MM.1S (cell line): ENCODE measurements around the gene MIA2.

Source experiments
- DNase-seq: peaks from one replicate; pipeline ENCODE4 v3.0.0-alpha.2; 2015
- H2AFZ ChIP-seq: fragments of 300-600 bp; sonication (generic); 2 replicates; pipeline ENCODE4 v1.6.0; 2016; ENCODE audit warnings: antibody characterized with exemption, low read length
- H3F3A ChIP-seq: fragments of 300-600 bp; sonication (generic); 2 replicates; pipeline ENCODE4 v1.6.1; 2016; ENCODE audit warnings: mild to moderate bottlenecking, antibody characterized with exemption, low read length, moderate library complexity, mixed read lengths; ENCODE audit not compliant: insufficient read depth
- H3K27ac ChIP-seq: fragments of 300-600 bp; sonication (generic); 2 replicates; pipeline ENCODE4 v1.5.1; 2016; ENCODE audit warnings: mild to moderate bottlenecking, low read length
- H3K27me3 ChIP-seq: fragments of 300-600 bp; sonication (generic); replicated peaks from 2 replicates; pipeline ENCODE4 v1.6.0; 2016; ENCODE audit warnings: low read length; ENCODE audit not compliant: insufficient read depth
- H3K36me3 ChIP-seq: fragments of 300-600 bp; sonication (generic); replicated peaks from 2 replicates; pipeline ENCODE4 v1.6.1; 2016; ENCODE audit warnings: mild to moderate bottlenecking, low read length, mixed read lengths; ENCODE audit not compliant: insufficient read depth
- H3K4me1 ChIP-seq: fragments of 300-600 bp; sonication (generic); 2 replicates; pipeline ENCODE4 v1.6.1; 2016; ENCODE audit warnings: low read length, mixed read lengths
- H3K4me2 ChIP-seq: fragments of 300-600 bp; sonication (generic); 2 replicates; pipeline ENCODE4 v1.6.0; 2016; ENCODE audit warnings: low read depth, low read length
- H3K4me3 ChIP-seq: fragments of 300-600 bp; sonication (generic); 2 replicates; pipeline ENCODE4 v1.5.1; 2016; ENCODE audit warnings: low read length, mixed read lengths
- H3K79me2 ChIP-seq: fragments of 300-600 bp; sonication (generic); 2 replicates; pipeline ENCODE4 v1.6.1; 2016; ENCODE audit warnings: mixed run types, low read length, mixed read lengths
- H3K9ac ChIP-seq: fragments of 300-600 bp; sonication (generic); 2 replicates; pipeline ENCODE4 v1.6.1; 2016; ENCODE audit warnings: low read length, mixed read lengths
- H3K9me2 ChIP-seq: fragments of 300-600 bp; sonication (generic); replicated peaks from 2 replicates; pipeline ENCODE4 v1.6.1; 2016; ENCODE audit warnings: mild to moderate bottlenecking, low read length, mixed read lengths; ENCODE audit not compliant: insufficient read depth
- H3K9me3 ChIP-seq: fragments of 300-600 bp; sonication (generic); replicated peaks from 2 replicates; pipeline ENCODE4 v1.6.1; 2016; ENCODE audit warnings: mild to moderate bottlenecking, low read length, mixed read lengths; ENCODE audit not compliant: insufficient read depth
- H4K20me1 ChIP-seq: fragments of 300-600 bp; sonication (generic); 2 replicates; pipeline ENCODE4 v1.6.1; 2016; ENCODE audit warnings: mild to moderate bottlenecking, low read length, moderate library complexity, mixed read lengths; ENCODE audit not compliant: insufficient read depth
- EZH2 ChIP-seq: fragments of 300-600 bp; sonication (generic); optimal IDR thresholded peaks from 2 replicates; pipeline ENCODE3; 2017; ENCODE audit warnings: low read depth, mild to moderate bottlenecking, antibody characterized with exemption, low read length, mixed read lengths
- EZH2phosphoT487 ChIP-seq: fragments of 300-600 bp; sonication (generic); IDR thresholded peaks from 2 replicates; pipeline ENCODE4 v1.6.1; 2018; ENCODE audit warnings: antibody characterized with exemption, low read length
- TF ChIP-seq, protein P1 (sequence below): fragments of 300-600 bp; sonication (generic); IDR thresholded peaks from 2 replicates; pipeline ENCODE4 v1.5.1; 2016; ENCODE audit warnings: antibody characterized with exemption, low read length, mixed read lengths

Gene MIA2

DNA sequence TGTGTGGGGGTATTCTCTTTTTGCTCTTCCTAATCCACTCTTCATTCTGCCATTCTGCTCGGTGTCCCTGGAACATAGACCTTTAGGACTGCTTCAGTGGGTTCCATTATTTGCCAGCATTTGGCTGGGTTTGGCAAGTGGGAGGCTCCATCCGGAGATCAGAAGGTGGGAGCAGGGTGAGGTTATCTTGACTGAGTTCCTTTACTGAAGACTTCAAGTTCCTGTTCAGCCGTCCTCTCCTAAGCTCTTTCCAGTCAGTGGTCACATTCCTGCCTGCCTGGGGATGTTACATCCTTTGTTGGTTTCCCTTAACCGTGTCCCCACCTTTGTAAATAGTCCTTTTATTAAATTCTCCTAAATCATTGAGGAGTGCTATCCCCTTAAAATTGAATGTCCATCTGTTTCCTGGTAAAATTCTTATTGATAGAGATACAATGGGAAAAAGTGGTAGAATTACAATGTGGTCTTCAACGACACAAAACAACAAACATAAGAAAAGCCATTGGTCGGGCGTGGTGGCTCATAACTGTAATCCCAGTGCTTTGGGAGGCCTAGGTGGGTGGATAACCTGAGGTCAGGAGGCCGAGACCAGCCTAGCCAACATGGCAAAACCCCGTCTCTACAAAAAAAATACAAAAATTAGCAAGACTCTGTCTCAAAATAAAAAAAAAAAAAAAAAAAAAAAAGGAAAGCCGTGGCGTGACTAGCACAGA lies 5.0 kb upstream of the MIA2 start:
- Histone ChIP-seq H3K36me3 (no peaks in the 10 kb centered on the region), H2AFZ (no peak overlapping the region), H3K27ac (no peak overlapping the region), H3F3A (no peaks in the 10 kb centered on the region), H3K9ac (no peak overlapping the region), H3K9me3 (no peaks in the 10 kb centered on the region), H4K20me1 (no peaks in the 10 kb centered on the region), H3K4me2 (no peak overlapping the region), H3K79me2 (no peaks in the 10 kb centered on the region), H3K9me2 (no peaks in the 10 kb centered on the region), H3K4me3 (no peak overlapping the region), H3K27me3 (no peaks in the 10 kb centered on the region), H3K4me1 (0 out of 2 replicates have a peak, but pooled peaks cover 3% of the 10 kb centered on the region)
- DNase-seq: no peak
- TF ChIP-seq, protein P1, sequence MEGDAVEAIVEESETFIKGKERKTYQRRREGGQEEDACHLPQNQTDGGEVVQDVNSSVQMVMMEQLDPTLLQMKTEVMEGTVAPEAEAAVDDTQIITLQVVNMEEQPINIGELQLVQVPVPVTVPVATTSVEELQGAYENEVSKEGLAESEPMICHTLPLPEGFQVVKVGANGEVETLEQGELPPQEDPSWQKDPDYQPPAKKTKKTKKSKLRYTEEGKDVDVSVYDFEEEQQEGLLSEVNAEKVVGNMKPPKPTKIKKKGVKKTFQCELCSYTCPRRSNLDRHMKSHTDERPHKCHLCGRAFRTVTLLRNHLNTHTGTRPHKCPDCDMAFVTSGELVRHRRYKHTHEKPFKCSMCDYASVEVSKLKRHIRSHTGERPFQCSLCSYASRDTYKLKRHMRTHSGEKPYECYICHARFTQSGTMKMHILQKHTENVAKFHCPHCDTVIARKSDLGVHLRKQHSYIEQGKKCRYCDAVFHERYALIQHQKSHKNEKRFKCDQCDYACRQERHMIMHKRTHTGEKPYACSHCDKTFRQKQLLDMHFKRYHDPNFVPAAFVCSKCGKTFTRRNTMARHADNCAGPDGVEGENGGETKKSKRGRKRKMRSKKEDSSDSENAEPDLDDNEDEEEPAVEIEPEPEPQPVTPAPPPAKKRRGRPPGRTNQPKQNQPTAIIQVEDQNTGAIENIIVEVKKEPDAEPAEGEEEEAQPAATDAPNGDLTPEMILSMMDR: no peak
- no peak for TF ChIP-seq EZH2phosphoT487
- no peak for TF ChIP-seq EZH2

DNA sequence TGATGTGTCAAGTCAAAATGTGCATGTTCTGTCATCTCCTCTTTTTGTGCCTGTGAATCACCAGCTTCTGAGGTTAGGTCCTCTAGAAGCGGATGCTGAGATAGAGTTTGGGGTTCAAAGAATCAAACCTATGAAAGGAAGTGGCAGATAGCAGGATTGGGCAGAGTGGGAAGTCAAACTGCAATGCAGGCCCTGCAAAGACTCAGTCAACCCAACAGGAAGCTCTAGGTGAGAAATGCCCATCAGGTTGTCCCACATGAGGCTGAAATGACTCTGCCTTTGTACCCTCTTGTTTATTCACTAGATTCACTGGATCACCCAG lies 4.5 kb upstream of the MIA2 start:
- Histone ChIP-seq H4K20me1 (no peaks in the 10 kb centered on the region), H3K4me2 (no peak overlapping the region), H3K9me2 (no peaks in the 10 kb centered on the region), H3K79me2 (no peaks in the 10 kb centered on the region), H3K27ac (no peak overlapping the region), H3K36me3 (no peaks in the 10 kb centered on the region), H2AFZ (no peak overlapping the region), H3F3A (no peaks in the 10 kb centered on the region), H3K9me3 (no peaks in the 10 kb centered on the region), H3K9ac (no peak overlapping the region), H3K27me3 (no peaks in the 10 kb centered on the region), H3K4me1 (0 out of 2 replicates have a peak, but pooled peaks cover 3% of the 10 kb centered on the region), H3K4me3 (no peak overlapping the region)
- TF ChIP-seq EZH2phosphoT487 (no peak), EZH2 (no peak)
- TF ChIP-seq, protein P1: no peak
- no peak for DNase-seq

DNA sequence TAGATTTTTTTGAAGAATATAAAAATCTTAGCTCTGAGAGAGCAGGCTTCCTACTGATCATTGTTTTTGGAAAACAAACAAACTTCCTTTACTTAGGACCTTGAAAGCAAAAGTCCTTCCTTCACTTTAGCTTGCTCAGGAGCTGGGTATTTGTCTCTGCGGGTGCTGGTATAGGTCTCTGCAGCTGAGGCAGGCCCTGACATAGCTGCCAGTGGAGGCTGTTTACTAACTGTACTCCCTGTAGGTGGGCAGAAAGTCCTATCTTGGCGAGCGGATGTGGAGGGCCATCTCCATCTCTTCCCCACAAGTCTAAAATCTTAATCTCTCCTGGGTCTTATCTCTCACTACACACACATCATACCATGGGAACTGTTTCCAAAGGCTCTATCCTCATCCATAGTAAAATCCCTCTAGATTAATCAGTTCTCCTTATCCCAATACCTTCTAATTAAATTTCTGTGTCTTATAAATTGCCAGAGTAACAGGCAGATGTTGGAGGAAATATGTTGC lies 4.1 kb upstream of the MIA2 start:
- Histone ChIP-seq H3K4me3 (no peak overlapping the region), H4K20me1 (no peaks in the 10 kb centered on the region), H3K27me3 (no peaks in the 10 kb centered on the region), H3K9me2 (no peaks in the 10 kb centered on the region), H3K36me3 (no peaks in the 10 kb centered on the region), H3K9ac (no peak overlapping the region), H2AFZ (no peak overlapping the region), H3K27ac (no peak overlapping the region), H3K9me3 (no peaks in the 10 kb centered on the region), H3K4me2 (no peak overlapping the region), H3F3A (no peaks in the 10 kb centered on the region), H3K79me2 (no peaks in the 10 kb centered on the region), H3K4me1 (0 out of 2 replicates have a peak, but pooled peaks cover 3% of the 10 kb centered on the region)
- no peak for TF ChIP-seq EZH2
- no peak for TF ChIP-seq EZH2phosphoT487
- TF ChIP-seq, protein P1: no peak
- no peak for DNase-seq
